BLaER1 treated with 17β-estradiol and CSF1 and Interleukin-3, amounts not matched to agents 10 nM and 100 nM (cell line): ENCODE data around the gene FAM13A.
"Not testable (repeated sequence)": the region's sequence is repeated elsewhere in the genome, so short reads cannot be mapped to it uniquely, and the experiment has no call there.

Experiments used
- H3K27ac ChIP-seq, 11 experiments: shearing (Covaris generic); formaldehyde crosslinking; 2 replicates each; pipeline ENCODE4 v1.8.1; 2022
- H3K27me3 ChIP-seq, 11 experiments: shearing (Covaris generic); formaldehyde crosslinking; 2 replicates each; pipeline ENCODE4 v1.8.1; 2022
- H3K36me3 ChIP-seq, 11 experiments: shearing (Covaris generic); formaldehyde crosslinking; 2 replicates each; pipeline ENCODE4 v1.8.1; 2022
- H3K4me1 ChIP-seq, 10 experiments: shearing (Covaris generic); formaldehyde crosslinking; 2 replicates each; pipeline ENCODE4 v1.8.1; 2022
- H3K4me2 ChIP-seq, 11 experiments: shearing (Covaris generic); formaldehyde crosslinking; 2 replicates each; pipeline ENCODE4 v1.8.1; 2022
- H3K4me3 ChIP-seq, 10 experiments: shearing (Covaris generic); formaldehyde crosslinking; 2 replicates each; pipeline ENCODE4 v1.8.1; 2022
- H3K9ac ChIP-seq, 11 experiments: shearing (Covaris generic); formaldehyde crosslinking; 2 replicates each; pipeline ENCODE4 v1.8.1; 2022
- H3K9me3 ChIP-seq, 11 experiments: shearing (Covaris generic); formaldehyde crosslinking; replicated peaks in 1 of 11; 2 replicates each; pipeline ENCODE4 v1.8.1; 2022
- H4K20me1 ChIP-seq, 11 experiments: shearing (Covaris generic); formaldehyde crosslinking; 2 replicates each; pipeline ENCODE4 v1.8.1; 2022
- Cebpa-rat ChIP-seq, 11 experiments: shearing (Covaris generic); IDR thresholded peaks; 2 replicates each; pipeline ENCODE4 v1.8.1; 2022

Gene FAM13A

DNA sequence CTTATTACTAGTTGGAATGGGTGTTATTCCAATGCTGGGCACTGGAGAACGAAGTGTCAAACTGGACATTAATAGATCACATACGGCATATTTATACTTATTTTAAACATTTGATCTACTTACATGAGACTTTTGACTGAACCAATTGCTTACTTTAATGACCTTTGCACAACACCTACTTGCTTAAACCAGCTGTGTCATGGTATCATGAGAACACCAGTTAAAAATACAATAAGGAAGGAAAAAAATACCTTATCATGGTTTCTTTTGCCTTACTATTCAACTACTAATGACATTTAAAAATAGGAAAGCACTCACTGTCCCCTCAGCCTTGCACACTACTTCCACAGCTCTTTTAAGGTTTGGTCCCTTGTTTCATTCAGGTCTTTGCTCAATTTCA, 146.9 kb downstream of the FAM13A start:
- H4K20me1 ChIP-seq = no peaks in the 10 kb centered on the region
- no peak for TF ChIP-seq Cebpa-rat (IDR thresholded peaks at IDR 0.05)
- no peak overlapping the region for H3K4me2 ChIP-seq
- no peaks in the 10 kb centered on the region for H3K36me3 ChIP-seq
- 0 out of 20 replicates have a peak, but pooled peaks cover 0 to 7% (median 0%) of the 10 kb centered on the region in 10 experiments for H3K4me1 ChIP-seq
- no peaks in the 10 kb centered on the region for H3K27me3 ChIP-seq
- H3K9ac ChIP-seq = no peak overlapping the region
- no peak overlapping the region for H3K4me3 ChIP-seq
- H3K9me3 ChIP-seq = peaks cover 0 to 15% (median 5%) of the 10 kb centered on the region in 11 experiments; a peak in 10 of 22 replicates
- H3K27ac ChIP-seq = no peak overlapping the region

GRCh38 chr4:88908521-88908920, 148.5 kb downstream of the FAM13A start:
- Histone ChIP-seq H3K27me3 (no peaks in the 10 kb centered on the region), H3K4me2 (no peak overlapping the region), H3K9ac (no peak overlapping the region), H4K20me1 (no peaks in the 10 kb centered on the region), H3K27ac (no peak overlapping the region), H3K36me3 (no peaks in the 10 kb centered on the region), H3K9me3 (peaks cover 0 to 17% (median 5%) of the 10 kb centered on the region in 11 experiments; a peak in 11 of 22 replicates), H3K4me3 (no peak overlapping the region), H3K4me1 (0 out of 20 replicates have a peak, but pooled peaks cover 0 to 7% (median 0%) of the 10 kb centered on the region in 10 experiments)
- no peak for TF ChIP-seq Cebpa-rat (IDR thresholded peaks at IDR 0.05)

- H3K27me3 ChIP-seq = no peaks in the 10 kb centered on the region
- no peak for TF ChIP-seq Cebpa-rat (IDR thresholded peaks at IDR 0.05)
Measured at GRCh38 chr4:88908003-88908402, 149.0 kb downstream of the FAM13A start.

GRCh38 chr4:88907478-88907877, 149.5 kb downstream of the FAM13A start:
- Histone ChIP-seq H4K20me1 (no peaks in the 10 kb centered on the region), H3K4me3 (no peak overlapping the region), H3K27me3 (no peaks in the 10 kb centered on the region), H3K4me2 (no peak overlapping the region), H3K9ac (no peak overlapping the region), H3K36me3 (no peaks in the 10 kb centered on the region), H3K4me1 (0 out of 20 replicates have a peak, but pooled peaks cover 0 to 7% (median 0%) of the 10 kb centered on the region in 10 experiments), H3K9me3 (peaks cover 0 to 6% (median 0%) of the 10 kb centered on the region in 11 experiments; a peak in 3 of 22 replicates), H3K27ac (no peak overlapping the region)
- no peak for TF ChIP-seq Cebpa-rat (IDR thresholded peaks at IDR 0.05)

More at GRCh38 chr4:88908003-88908402, 149.0 kb downstream of the FAM13A start:
- H3K9me3 ChIP-seq = peaks cover 0 to 11% (median under 1%) of the 10 kb centered on the region in 11 experiments; a peak in 7 of 22 replicates
- no peaks in the 10 kb centered on the region for H4K20me1 ChIP-seq
- no peak overlapping the region for H3K4me2 ChIP-seq
- H3K27ac ChIP-seq = no peak overlapping the region
- no peaks in the 10 kb centered on the region for H3K36me3 ChIP-seq
- no peak overlapping the region for H3K4me3 ChIP-seq
- H3K9ac ChIP-seq = no peak overlapping the region
- H3K4me1 ChIP-seq = 0 out of 20 replicates have a peak, but pooled peaks cover 0 to 7% (median 0%) of the 10 kb centered on the region in 10 experiments

DNA sequence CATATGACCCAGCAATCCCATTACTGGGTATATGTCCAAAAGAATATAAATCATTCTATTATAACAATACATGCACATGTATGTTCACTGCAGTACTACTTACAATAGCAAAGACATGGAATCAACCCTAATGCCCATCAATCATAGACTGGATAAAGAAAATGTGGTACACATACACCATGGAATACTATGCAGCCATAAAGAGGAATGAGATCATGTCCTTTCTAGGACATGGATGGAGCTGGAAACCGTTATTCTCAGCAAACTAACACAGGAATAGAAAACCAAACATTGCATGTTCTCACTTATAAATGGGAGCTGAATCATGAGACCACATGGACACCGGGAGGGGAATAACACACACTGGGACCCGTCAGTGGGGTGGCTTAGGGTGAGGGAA, 152.7 kb downstream of the FAM13A start:
- not testable (repeated sequence) for H3K4me3 ChIP-seq, H3K36me3 ChIP-seq, H3K27me3 ChIP-seq, H3K27ac ChIP-seq, H3K4me1 ChIP-seq, H3K9ac ChIP-seq, H3K4me2 ChIP-seq, H4K20me1 ChIP-seq
- H3K9me3 ChIP-seq = peaks cover 0 to 15% (median 0%) of the 10 kb centered on the region in 11 experiments; a peak in 3 of 22 replicates

GRCh38 chr4:88900432-88900831, 156.6 kb downstream of the FAM13A start:
- Histone ChIP-seq H3K9me3 (peaks cover 0 to 15% (median 0%) of the 10 kb centered on the region in 11 experiments; a peak in 3 of 22 replicates), H3K4me3 (no peak overlapping the region), H4K20me1 (no peaks in the 10 kb centered on the region), H3K4me2 (no peak overlapping the region), H3K27ac (no peak overlapping the region), H3K36me3 (no peaks in the 10 kb centered on the region), H3K4me1 (no peaks in the 10 kb centered on the region), H3K9ac (no peak overlapping the region), H3K27me3 (no peaks in the 10 kb centered on the region)
- TF ChIP-seq Cebpa-rat (IDR thresholded peaks at IDR 0.05) = no peak

- no peak overlapping the region for H3K4me2 ChIP-seq
- H3K27ac ChIP-seq = no peak overlapping the region
- H3K4me3 ChIP-seq = no peak overlapping the region
- H3K9ac ChIP-seq = no peak overlapping the region
- H3K27me3 ChIP-seq = no peaks in the 10 kb centered on the region
- no peaks in the 10 kb centered on the region for H3K4me1 ChIP-seq
- TF ChIP-seq Cebpa-rat (IDR thresholded peaks at IDR 0.05) = no peak
- no peaks in the 10 kb centered on the region for H3K36me3 ChIP-seq
- peaks cover 0 to 10% (median 0%) of the 10 kb centered on the region in 11 experiments; a peak in 2 of 22 replicates for H3K9me3 ChIP-seq
- H4K20me1 ChIP-seq = no peaks in the 10 kb centered on the region
Measured at GRCh38 chr4:88897752-88898151, 159.2 kb downstream of the FAM13A start.

DNA sequence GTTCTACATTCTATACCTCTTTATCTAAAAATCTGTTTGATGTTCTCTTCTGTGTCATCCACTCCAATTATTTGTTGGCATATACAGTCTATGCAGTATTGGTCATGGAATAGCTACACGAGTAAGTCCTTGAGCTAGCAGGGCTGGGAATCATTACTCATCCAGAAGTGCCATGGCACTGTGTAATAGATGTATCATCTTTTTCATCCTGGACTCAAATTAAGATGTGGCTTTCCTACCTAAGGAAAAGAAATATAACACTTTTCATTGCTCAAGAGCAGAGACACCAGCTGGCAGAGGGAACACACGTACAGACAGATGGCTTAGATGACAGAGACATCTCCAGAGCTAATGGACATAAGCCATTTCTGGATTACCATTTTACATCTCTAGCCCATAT, 159.8 kb downstream of the FAM13A start:
- Histone ChIP-seq H3K9ac (no peak overlapping the region), H3K27me3 (no peaks in the 10 kb centered on the region), H3K36me3 (no peaks in the 10 kb centered on the region), H4K20me1 (no peaks in the 10 kb centered on the region), H3K27ac (no peak overlapping the region), H3K9me3 (peaks cover 0 to 10% (median 0%) of the 10 kb centered on the region in 11 experiments; a peak in 2 of 22 replicates), H3K4me1 (no peaks in the 10 kb centered on the region), H3K4me3 (no peak overlapping the region), H3K4me2 (no peak overlapping the region)
- TF ChIP-seq Cebpa-rat (IDR thresholded peaks at IDR 0.05) = no peak

- no peaks in the 10 kb centered on the region for H3K27me3 ChIP-seq
- no peak overlapping the region for H3K4me3 ChIP-seq
- H3K4me2 ChIP-seq = no peak overlapping the region
- no peak overlapping the region for H3K9ac ChIP-seq
- H3K27ac ChIP-seq = no peak overlapping the region
- no peak for TF ChIP-seq Cebpa-rat (IDR thresholded peaks at IDR 0.05)
- no peaks in the 10 kb centered on the region for H3K9me3 ChIP-seq
- H3K4me1 ChIP-seq = no peaks in the 10 kb centered on the region
- H3K36me3 ChIP-seq = no peaks in the 10 kb centered on the region
- no peaks in the 10 kb centered on the region for H4K20me1 ChIP-seq
Measured at GRCh38 chr4:88893961-88894360, 163.0 kb downstream of the FAM13A start.

GRCh38 chr4:88892646-88893045, 164.3 kb downstream of the FAM13A start:
- TF ChIP-seq Cebpa-rat (IDR thresholded peaks at IDR 0.05) = no peak
- no peak overlapping the region for H3K4me2 ChIP-seq
- no peaks in the 10 kb centered on the region for H3K27me3 ChIP-seq

More at GRCh38 chr4:88892646-88893045, 164.3 kb downstream of the FAM13A start:
- Histone ChIP-seq H3K4me3 (no peak overlapping the region), H3K9me3 (no peaks in the 10 kb centered on the region), H3K27ac (no peak overlapping the region), H3K36me3 (no peaks in the 10 kb centered on the region), H3K9ac (no peak overlapping the region), H3K4me1 (no peaks in the 10 kb centered on the region), H4K20me1 (no peaks in the 10 kb centered on the region)
